WERI-Rb-1 (cell line): ENCODE results near the gene TIAM1.

ENCODE experiments used
- DNase-seq: peaks from one replicate; pipeline ENCODE4 v3.0.0-alpha.2; 2020
- H3K27ac ChIP-seq: fragments of 250-450 bp; sonication (Bioruptor Pico); 2 replicates; pipeline ENCODE4 v1.5.1; 2020; ENCODE audit warnings: mild to moderate bottlenecking, moderate library complexity
- H3K27me3 ChIP-seq: fragments of 250-450 bp; sonication (Bioruptor Pico); 2 replicates; pipeline ENCODE4 v1.5.1; 2021; ENCODE audit warnings: mild to moderate bottlenecking, low read depth, moderate library complexity; ENCODE audit not compliant: insufficient read depth, severe bottlenecking
- H3K36me3 ChIP-seq: fragments of 250-450 bp; sonication (Bioruptor Pico); 2 replicates; pipeline ENCODE4 v1.5.1; 2020; ENCODE audit warnings: mild to moderate bottlenecking, moderate library complexity
- H3K4me3 ChIP-seq: 2 replicates; pipeline ENCODE4 v1.5.1; 2011; ENCODE audit warnings: low read depth, mild to moderate bottlenecking, control low read depth, low read length
- H3K9me3 ChIP-seq: fragments of 250-450 bp; sonication (Bioruptor Pico); 2 replicates; pipeline ENCODE4 v1.5.1; 2021; ENCODE audit warnings: mild to moderate bottlenecking, moderate library complexity; ENCODE audit not compliant: severe bottlenecking
- CTCF ChIP-seq: IDR thresholded peaks from 2 replicates; pipeline ENCODE4 v1.5.1; 2011; ENCODE audit warnings: low read depth, mild to moderate bottlenecking, control low read depth, inconsistent platforms, low read length

TIAM1 gene

GRCh38 chr21:31338908-31339368, 5.1 kb downstream of the TIAM1 start:
- no peak for TF ChIP-seq CTCF
- no peak overlapping the region for H3K4me3 ChIP-seq
- H3K27me3 ChIP-seq = no peaks in the 10 kb centered on the region
- no peaks in the 10 kb centered on the region for H3K9me3 ChIP-seq
- H3K27ac ChIP-seq = no peak overlapping the region
- no peak for DNase-seq
- H3K36me3 ChIP-seq = no peaks in the 10 kb centered on the region; the same call in none of the 2 replicates

GRCh38 chr21:31337996-31338907, 5.8 kb downstream of the TIAM1 start:
- H3K9me3 ChIP-seq = no peaks in the 10 kb centered on the region
- H3K27me3 ChIP-seq = no peaks in the 10 kb centered on the region
- H3K27ac ChIP-seq = no peak overlapping the region
- no peak for TF ChIP-seq CTCF
- H3K36me3 ChIP-seq = no peaks in the 10 kb centered on the region; the same call in none of the 2 replicates
- DNase-seq = no peak
- no peak overlapping the region for H3K4me3 ChIP-seq

- no peak for TF ChIP-seq CTCF
These were observed 7.0 kb downstream of the TIAM1 start for GRCh38 chr21:31337086-31337485.

GRCh38 chr21:31336739-31337040, 7.4 kb downstream of the TIAM1 start:
- TF ChIP-seq CTCF = no peak
- Histone ChIP-seq H3K9me3 (no peaks in the 10 kb centered on the region), H3K4me3 (no peak overlapping the region), H3K36me3 (no peaks in the 10 kb centered on the region; the same call in none of the 2 replicates), H3K27ac (no peak overlapping the region), H3K27me3 (no peaks in the 10 kb centered on the region)
- no peak for DNase-seq

More at GRCh38 chr21:31337086-31337485, 7.0 kb downstream of the TIAM1 start:
- Histone ChIP-seq H3K36me3 (no peaks in the 10 kb centered on the region; the same call in none of the 2 replicates), H3K4me3 (no peak overlapping the region), H3K27me3 (no peaks in the 10 kb centered on the region), H3K9me3 (no peaks in the 10 kb centered on the region), H3K27ac (no peak overlapping the region)
- DNase-seq = no peak

- no peak overlapping the region for H3K27ac ChIP-seq
- no peaks in the 10 kb centered on the region; the same call in none of the 2 replicates for H3K36me3 ChIP-seq
- DNase-seq = no peak
- no peaks in the 10 kb centered on the region for H3K27me3 ChIP-seq
- H3K4me3 ChIP-seq = no peak overlapping the region
- H3K9me3 ChIP-seq = peaks cover 3% of the 10 kb centered on the region
- TF ChIP-seq CTCF = no peak
These were observed 7.9 kb downstream of the TIAM1 start for GRCh38 chr21:31335957-31336738.
